Esophagus muscularis mucosa (tissue), 3 donors: ENCODE results near the gene ATP6V0C.
"Not testable (repeated sequence)": the region's sequence is repeated elsewhere in the genome, so short reads cannot be mapped to it uniquely, and the experiment has no call there.

Experiments used
- POLR2A ChIP-seq: fragments of 450-650 bp; IDR thresholded peaks from one replicate; pipeline ENCODE4 v1.6.1; 2017; ENCODE audit warnings: antibody characterized with exemption, moderate library complexity, mild to moderate bottlenecking, low read depth
- POLR2AphosphoS5 ChIP-seq, 2 donors: sonication (generic); formaldehyde crosslinking; IDR thresholded peaks; one replicate each; pipeline ENCODE4 v1.6.1; 2017; ENCODE audit warnings: antibody characterized with exemption in 2 of 2
- TF ChIP-seq, protein P1 (sequence below), 3 experiments: fragments of 200-600 bp in 2 of 3; fragments of 450-650 bp in 1 of 3; sonication (generic) in 2 of 3; IDR thresholded peaks; one replicate each; pipeline ENCODE4 v1.5.1; 2017 to 2019; ENCODE audit warnings: antibody characterized with exemption in 3 of 3, mild to moderate bottlenecking in 2 of 3, moderate library complexity in 1 of 3

DNA sequence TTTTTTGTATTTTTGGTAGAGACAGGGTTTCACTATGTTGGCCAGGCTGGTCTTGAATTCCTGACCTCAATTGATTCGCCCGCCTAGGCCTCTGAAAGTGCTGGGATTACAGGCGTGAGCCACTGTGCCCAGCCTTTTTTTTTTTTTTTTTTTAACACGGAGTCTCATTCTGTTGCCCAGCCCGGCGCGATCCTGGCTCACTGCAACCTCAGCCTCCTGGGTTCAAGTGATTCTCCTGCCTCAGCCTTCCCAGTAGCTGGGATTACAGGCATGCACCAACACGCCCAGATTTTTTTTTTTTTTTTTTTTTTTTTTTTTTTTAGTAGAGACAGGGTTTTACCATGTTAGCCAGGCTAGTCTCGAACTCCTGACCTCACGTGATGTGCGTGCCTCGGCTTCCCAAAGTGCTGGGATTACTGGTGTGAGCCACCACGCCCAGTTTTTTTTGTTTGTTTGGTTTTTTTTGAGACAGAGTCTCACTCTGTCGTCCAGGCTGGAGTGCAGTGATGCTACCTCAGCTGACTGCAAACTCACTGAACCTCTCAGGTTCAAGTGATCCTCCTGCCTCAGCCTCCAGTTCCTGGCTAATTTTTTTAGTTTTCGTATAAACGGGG is 19.5 kb downstream of the ATP6V0C start:
- TF ChIP-seq POLR2A; POLR2AphosphoS5 (IDR thresholded peaks at IDR 0.05): not testable (repeated sequence)
- TF ChIP-seq, protein P1, sequence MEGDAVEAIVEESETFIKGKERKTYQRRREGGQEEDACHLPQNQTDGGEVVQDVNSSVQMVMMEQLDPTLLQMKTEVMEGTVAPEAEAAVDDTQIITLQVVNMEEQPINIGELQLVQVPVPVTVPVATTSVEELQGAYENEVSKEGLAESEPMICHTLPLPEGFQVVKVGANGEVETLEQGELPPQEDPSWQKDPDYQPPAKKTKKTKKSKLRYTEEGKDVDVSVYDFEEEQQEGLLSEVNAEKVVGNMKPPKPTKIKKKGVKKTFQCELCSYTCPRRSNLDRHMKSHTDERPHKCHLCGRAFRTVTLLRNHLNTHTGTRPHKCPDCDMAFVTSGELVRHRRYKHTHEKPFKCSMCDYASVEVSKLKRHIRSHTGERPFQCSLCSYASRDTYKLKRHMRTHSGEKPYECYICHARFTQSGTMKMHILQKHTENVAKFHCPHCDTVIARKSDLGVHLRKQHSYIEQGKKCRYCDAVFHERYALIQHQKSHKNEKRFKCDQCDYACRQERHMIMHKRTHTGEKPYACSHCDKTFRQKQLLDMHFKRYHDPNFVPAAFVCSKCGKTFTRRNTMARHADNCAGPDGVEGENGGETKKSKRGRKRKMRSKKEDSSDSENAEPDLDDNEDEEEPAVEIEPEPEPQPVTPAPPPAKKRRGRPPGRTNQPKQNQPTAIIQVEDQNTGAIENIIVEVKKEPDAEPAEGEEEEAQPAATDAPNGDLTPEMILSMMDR (IDR thresholded peaks at IDR 0.05) = not testable (repeated sequence)
